ENCODE results near the gene FGFR2. TPM values are rescaled to one million over a fixed set of nuclear protein-coding genes. Genes with fewer than 3 reads are reported as not detected.

The FGFR2 gene
- total and polyA plus RNA-seq, 2 of the 4 experiments (the other 2 are of a cell fraction): not detected

- no peak overlapping the region for H3K4me2 ChIP-seq (ENCODE audit: low read depth, low read length)
- WGBS, 2 experiments (ENCODE audit: extremely low coverage in 2 of 2, insufficient read length in 1 of 2): 70% methylated on average over 6 of the region's 20 CpGs; no CpG with 5 or more reads in 1 of the 2 experiments
- no peaks in the 10 kb centered on the region for H4K20me1 ChIP-seq (ENCODE audit: insufficient read depth, low read length)
- no peak overlapping the region for H4K8ac ChIP-seq (ENCODE audit: low read depth in 2 of 2, low read length in 2 of 2)
- H2BK15ac ChIP-seq (ENCODE audit: low read depth, low read length): no peak overlapping the region
- ATAC-seq (ENCODE audit: low read depth): no peak
- H2BK5ac ChIP-seq (ENCODE audit: low read depth, low read length, poor library complexity, severe bottlenecking): no peak overlapping the region
- H4K5ac ChIP-seq (ENCODE audit: low read depth, low read length): no peak overlapping the region
- H3K9me1 ChIP-seq (ENCODE audit: insufficient read depth, low read length): no peaks in the 10 kb centered on the region
- dilution Hi-C loops (cut with HindIII; ENCODE audit: low sequenced_read_pairs, unreplicated experiment): no loop called here
- H3K23ac ChIP-seq (ENCODE audit: low read depth, low read length): no peak overlapping the region
- no peak for DNase-seq
- H2BK20ac ChIP-seq (ENCODE audit: low read depth, low read length): no peak overlapping the region
- H3K36me3 ChIP-seq (ENCODE audit: control insufficient read depth, insufficient read depth, low read length): no peaks in the 10 kb centered on the region
- no peak overlapping the region for H4K91ac ChIP-seq (ENCODE audit: insufficient read depth, low read depth, low read length)
- no peak overlapping the region for H2AK9ac ChIP-seq (replicated peaks; ENCODE audit: low read depth, low read length, poor library complexity)
- POLR2A ChIA-PET (ENCODE audit: unreplicated experiment): no interaction called here
- in situ Hi-C loops (cut with MboI; ENCODE audit: low sequenced_read_pairs): no loop called here
- BruUV-seq (replicated peaks): no TSS peak
- no peak overlapping the region for H3K56ac ChIP-seq (ENCODE audit: extremely low read depth, insufficient read depth, low read length)
- H3K18ac ChIP-seq (ENCODE audit: low read depth, low read length): no peak overlapping the region
- no peaks in the 10 kb centered on the region for H3K79me1 ChIP-seq (ENCODE audit: low read depth in 1 of 2, low read length in 2 of 2)
- H2AFZ ChIP-seq (replicated peaks; ENCODE audit: low read length, poor library complexity): no peak overlapping the region
- intact Hi-C loops (cut with micrococcal nuclease): no loop called here
- H3K9me3 ChIP-seq (ENCODE audit: control insufficient read depth, insufficient read depth, low read length): 0 out of 2 replicates have a peak, but pooled peaks cover 1% of the 10 kb centered on the region
- H3K14ac ChIP-seq (replicated peaks; ENCODE audit: low read depth, low read length): no peak overlapping the region
- H3K4me3 ChIP-seq (ENCODE audit: insufficient read depth, low read depth, low read length): no peak overlapping the region
- H3K27ac ChIP-seq (ENCODE audit: insufficient read depth, low read length): no peak overlapping the region
- TF ChIP-seq SMC3 (IDR thresholded peaks at IDR 0.05; ENCODE audit: low read depth, low read length) (no peak), RCOR1 (IDR thresholded peaks at IDR 0.05; ENCODE audit: insufficient replicate concordance, low read length) (no peak), CEBPB (IDR thresholded peaks at IDR 0.05; ENCODE audit: low read depth, low read length) (no peak)
- H3K9ac ChIP-seq (ENCODE audit: low read depth, low read length): no peak overlapping the region
- H3K4ac ChIP-seq (ENCODE audit: low read depth, low read length): no peak overlapping the region
- H3K27me3 ChIP-seq (ENCODE audit: control insufficient read depth, insufficient read depth, low read length): peaks cover 18% of the 10 kb centered on the region
- H3K4me1 ChIP-seq (ENCODE audit: control insufficient read depth, insufficient read depth, low read length): no peaks in the 10 kb centered on the region
- no peak overlapping the region for H2BK120ac ChIP-seq (ENCODE audit: low read depth, low read length)
- H2AK5ac ChIP-seq (ENCODE audit: low read depth, low read length): no peak overlapping the region
- CTCF ChIA-PET: no interaction called here
These were observed 4.8 kb downstream of the FGFR2 start for GRCh38 chr10:121593281-121594075.

Data from IMR-90 (cell line).